ENCODE results near the gene GALNT1. TPM values are rescaled to one million over a fixed set of nuclear protein-coding genes. Genes with fewer than 3 reads are reported as not detected.

The GALNT1 gene
- total and polyA plus RNA-seq, 2 donors (not counting 1 experiment from before 2014, with no cell fraction given): 7.5 to 51.3 TPM

- H2AFZ ChIP-seq (ENCODE audit: insufficient read depth, low read depth, low read length, poor library complexity, severe bottlenecking): peak overlapping the region; percentile 46
- H3K9ac ChIP-seq (ENCODE audit: low read length): no peak overlapping the region
Measured at GRCh38 chr18:35747894-35748472, 166.4 kb downstream of the GALNT1 start.

More at GRCh38 chr18:35747894-35748472, 166.4 kb downstream of the GALNT1 start:
- peaks cover 0 to 6% (median 0%) of the 10 kb centered on the region in 3 donors for H3K9me3 ChIP-seq (ENCODE audit: control extremely low read depth in 1 of 3, control insufficient read depth in 2 of 3, insufficient read depth in 1 of 3, low read length in 2 of 3)
- no peak overlapping the region for H3K27ac Mint-ChIP-seq
- no peaks in the 10 kb centered on the region for H3K9me3 Mint-ChIP-seq (ENCODE audit: insufficient read depth)
- H3K4me1 Mint-ChIP-seq: no peaks in the 10 kb centered on the region
- no peak overlapping the region for H3K4me3 Mint-ChIP-seq
- peaks cover 10% of the 10 kb centered on the region for H3K27me3 Mint-ChIP-seq
- no peak for ATAC-seq (ENCODE audit: low read depth)
- H3K4me2 ChIP-seq (replicated peaks; ENCODE audit: low read depth, low read length, poor library complexity, severe bottlenecking): peak overlapping the region; percentile 44
- ChIA-PET POLR2A (no interaction called here), CTCF (interaction anchor here (1.8 kb wide), 1 partner anchor 9 kb away, joined by 5 read pairs; no protein-coding TSS in a partner anchor)
- no peak for DNase-seq
- H3K4me3 ChIP-seq (ENCODE audit: control extremely low read depth in 1 of 5, extremely low read depth in 1 of 5, insufficient read depth in 1 of 5, low read depth in 2 of 5, low read length in 4 of 5): no peak overlapping the region
- peak overlapping the region in 1 of 2 donors; percentile 87 for H3K27ac ChIP-seq (ENCODE audit: low read length in 2 of 2)
- peaks cover 8 to 15% of the 10 kb centered on the region in 2 donors for H3K4me1 ChIP-seq (ENCODE audit: control insufficient read depth in 2 of 2, insufficient read depth in 2 of 2, low read length in 2 of 2)
- no peaks in the 10 kb centered on the region for H3K79me2 ChIP-seq (ENCODE audit: control insufficient read depth, insufficient read depth, low read length)
- no peaks in the 10 kb centered on the region for H3K36me3 ChIP-seq (replicated peaks in 1 of 2; ENCODE audit: control extremely low read depth in 1 of 2, control insufficient read depth in 1 of 2, extremely low read depth in 1 of 2, insufficient read depth in 2 of 2, low read length in 1 of 2)
- TF ChIP-seq CTCF (IDR thresholded peaks at IDR 0.05) (no peak), EZH2 (IDR thresholded peaks at IDR 0.05; ENCODE audit: borderline replicate concordance, insufficient read depth, low read depth, low read length, poor library complexity, severe bottlenecking) (no peak)
- 53% methylated on average over 5 of the region's 7 CpGs for WGBS (ENCODE audit: insufficient coverage)
- H3K27me3 ChIP-seq (replicated peaks in 1 of 4; ENCODE audit: control extremely low read depth in 1 of 4, control insufficient read depth in 3 of 4, insufficient read depth in 4 of 4, low read length in 3 of 4): no peaks in the 10 kb centered on the region
- no peaks in the 10 kb centered on the region for H4K20me1 ChIP-seq (ENCODE audit: control insufficient read depth, insufficient read depth, low read length, poor library complexity, severe bottlenecking)
- intact Hi-C loops (cut with micrococcal nuclease): no loop called here
